CD4-positive, alpha-beta memory T cell (primary cell): ENCODE measurements around the gene MPO. TPM values are rescaled to one million over a fixed set of nuclear protein-coding genes. Genes with fewer than 3 reads are reported as not detected.

ENCODE experiments used
- CTCF ChIA-PET: fragments of 350-600 bp; sonication (Branson Sonifier 250); formaldehyde crosslinking; loops from one replicate; lab custom pipeline; 2021; ENCODE audit warnings: inconsistent platforms; ENCODE audit not compliant: partially characterized antibody; lab: Charles Lee
- POLR2A ChIA-PET: fragments of 350-600 bp; sonication (Branson Sonifier 250); formaldehyde crosslinking; loops from one replicate; lab custom pipeline; 2021; ENCODE audit not compliant: partially characterized antibody; lab: Charles Lee
- DNase-seq, 5 donors: peaks; one replicate each; pipeline versions ENCODE4 v3.0.0 to v3.0.0-alpha.2; 2020 to 2022; ENCODE audit warnings: mixed read lengths in 1 of 5
- H3K27ac ChIP-seq: one replicate; pipeline ENCODE4 v1.7.0; 2013; ENCODE audit warnings: low read depth, low read length
- H3K27me3 ChIP-seq: 2 replicates; pipeline ENCODE4 v1.7.0; 2013; ENCODE audit warnings: mild to moderate bottlenecking, low read length, moderate library complexity; ENCODE audit not compliant: insufficient read depth
- H3K36me3 ChIP-seq: 2 replicates; pipeline ENCODE4 v1.7.0; 2013; ENCODE audit warnings: mild to moderate bottlenecking, low read length, moderate library complexity; ENCODE audit not compliant: insufficient read depth
- H3K4me1 ChIP-seq: 2 replicates; pipeline ENCODE4 v1.7.0; 2013; ENCODE audit warnings: mild to moderate bottlenecking, low read length, moderate library complexity; ENCODE audit not compliant: insufficient read depth
- H3K4me3 ChIP-seq, 2 donors: one replicate each; pipeline ENCODE4 v1.7.0; 2013; ENCODE audit warnings: low read length in 2 of 2, mild to moderate bottlenecking in 1 of 2
- H3K9me3 ChIP-seq, 2 donors: one replicate each; pipeline ENCODE4 v1.7.0; 2013; ENCODE audit warnings: low read length in 2 of 2, control low read depth in 1 of 2; ENCODE audit not compliant: control insufficient read depth in 1 of 2
- H3K27ac Mint-ChIP-seq, 7 donors: one replicate each; pipeline ENCODE4 v1.8.0; 2020 to 2021; ENCODE audit warnings: mixed read lengths in 7 of 7, mild to moderate bottlenecking in 6 of 7, inconsistent platforms in 3 of 7, moderate library complexity in 3 of 7
- H3K27me3 Mint-ChIP-seq, 2 donors: one replicate each; pipeline ENCODE4 v1.8.0; 2020 to 2021; ENCODE audit warnings: mixed read lengths in 2 of 2
- H3K36me3 Mint-ChIP-seq, 2 donors: one replicate each; pipeline ENCODE4 v1.8.0; 2020 to 2021; ENCODE audit warnings: mixed read lengths in 2 of 2, inconsistent platforms in 1 of 2, mild to moderate bottlenecking in 1 of 2
- H3K4me1 Mint-ChIP-seq, 4 donors: one replicate each; pipeline ENCODE4 v1.8.0; 2020 to 2021; ENCODE audit warnings: mixed read lengths in 4 of 4, mild to moderate bottlenecking in 1 of 4
- H3K4me3 Mint-ChIP-seq, 8 donors: one replicate each; pipeline ENCODE4 v1.8.0; 2020 to 2021; ENCODE audit warnings: mixed read lengths in 8 of 8, mild to moderate bottlenecking in 7 of 8, moderate library complexity in 6 of 8, inconsistent platforms in 3 of 8
- H3K9me3 Mint-ChIP-seq, 8 donors: one replicate each; pipeline ENCODE4 v1.8.0; 2020 to 2021; ENCODE audit warnings: mixed read lengths in 8 of 8, mild to moderate bottlenecking in 5 of 8, inconsistent platforms in 3 of 8, moderate library complexity in 1 of 8
- intact Hi-C: fragments of 100-400 bp; cut with micrococcal nuclease; formaldehyde crosslinking; loops from one replicate; pipeline ENCODE4 v1.15.1; 2023
- polyA plus RNA-seq, 2 donors: library from polyadenylated mRNA; unstranded; fragments of 300-500 nt; fragmentation: Illumina TruSeq; gene quantifications; one replicate each; pipeline ENCODE4 v1.2.3, GENCODE V29; 2021
- total RNA-seq, 2 experiments: library from RNA; stranded (reverse); gene quantifications; one replicate each; pipeline ENCODE4 v1.2.3, GENCODE V29; 2021

Gene MPO
- total and polyA plus RNA-seq, 4 experiments from 2014 or later: not detected

GRCh38 chr17:58249270-58250133 lies 31.2 kb downstream of the MPO start:
- no peaks in the 10 kb centered on the region for H3K27me3 ChIP-seq
- no peaks in the 10 kb centered on the region for H3K36me3 Mint-ChIP-seq
- peaks cover 11% of the 10 kb centered on the region for H3K4me1 ChIP-seq
- intact Hi-C loops: loop anchor here (1.0 to 2.0 kb wide), 3 partner anchors 168 to 755 kb away; partner anchors contain the start of gene RNF43
- H3K27ac Mint-ChIP-seq: peak overlapping the region in 2 of 7 donors; percentile 2 to 18
- ChIA-PET POLR2A (interaction anchor here (0.7 to 1.8 kb wide), 6 partner anchors 24 to 238 kb away, joined by 3 to 7 read pairs (median 3); partner anchors contain the start of genes HSF5 and MKS1), CTCF (interaction anchor here (0.7 to 1.8 kb wide), 31 partner anchors 9 to 755 kb away, joined by 3 to 25 read pairs (median 3); partner anchors contain the start of genes EPX, LPO, MKS1 and RNF43)
- no peaks in the 10 kb centered on the region for H3K9me3 Mint-ChIP-seq
- H3K27me3 Mint-ChIP-seq: peaks cover 1 to 5% of the 10 kb centered on the region in 2 donors
- peaks cover 3 to 9% (median 6%) of the 10 kb centered on the region in 4 donors for H3K4me1 Mint-ChIP-seq
- H3K4me3 ChIP-seq: peak overlapping the region in 1 of 2 donors; percentile 62
- no peak overlapping the region for H3K27ac ChIP-seq
- peak overlapping the region; percentile 70 to 86 (median 80) for H3K4me3 Mint-ChIP-seq
- H3K36me3 ChIP-seq: no peaks in the 10 kb centered on the region
- no peaks in the 10 kb centered on the region for H3K9me3 ChIP-seq
- peak; percentile 69 to 80 (median 73) for DNase-seq

- no peak overlapping the region for H3K4me3 ChIP-seq
- Mint-ChIP-seq H3K36me3 (no peaks in the 10 kb centered on the region), H3K4me1 (peaks cover 3 to 9% (median 6%) of the 10 kb centered on the region in 4 donors), H3K4me3 (peak overlapping the region in 7 of 8 donors; percentile 15 to 86 (median 80)), H3K9me3 (no peaks in the 10 kb centered on the region), H3K27me3 (peaks cover 5 to 8% of the 10 kb centered on the region in 2 donors), H3K27ac (no peak overlapping the region)
- CTCF ChIA-PET: interaction anchor here (0.7 to 1.8 kb wide), 12 partner anchors 10 to 146 kb away, joined by 3 to 25 read pairs (median 4); partner anchors contain the start of genes LPO and MKS1
- peaks cover 11% of the 10 kb centered on the region for H3K4me1 ChIP-seq
- H3K27me3 ChIP-seq: no peaks in the 10 kb centered on the region
- no peaks in the 10 kb centered on the region for H3K9me3 ChIP-seq
- intact Hi-C loops: loop anchor here (1.0 to 2.0 kb wide), 3 partner anchors 168 to 756 kb away; partner anchors contain the start of gene RNF43
- POLR2A ChIA-PET: interaction anchor here (1.3 to 1.8 kb wide), 5 partner anchors 23 to 102 kb away, joined by 3 to 7 read pairs (median 3); partner anchors contain the start of gene MKS1
- no peak for DNase-seq
- H3K36me3 ChIP-seq: no peaks in the 10 kb centered on the region
- no peak overlapping the region for H3K27ac ChIP-seq
Observed at GRCh38 chr17:58248955-58249269, 31.8 kb downstream of the MPO start.

- intact Hi-C loops: loop anchor here (2.0 kb wide), 1 partner anchor 757 kb away; no protein-coding TSS in a partner anchor
Observed at GRCh38 chr17:58247511-58248363, 33.0 kb downstream of the MPO start.

GRCh38 chr17:58246781-58247180 lies 34.0 kb downstream of the MPO start:
- ChIA-PET CTCF (interaction anchor here (2.5 kb wide), 1 partner anchor 26 kb away, joined by 7 read pairs; no protein-coding TSS in a partner anchor), POLR2A (no interaction called here)
- Mint-ChIP-seq H3K4me3 (no peak overlapping the region), H3K36me3 (no peaks in the 10 kb centered on the region), H3K27me3 (peaks cover 8 to 14% of the 10 kb centered on the region in 2 donors), H3K9me3 (no peaks in the 10 kb centered on the region), H3K27ac (no peak overlapping the region), H3K4me1 (peaks cover 3 to 9% (median 6%) of the 10 kb centered on the region in 4 donors)
- Histone ChIP-seq H3K9me3 (no peaks in the 10 kb centered on the region), H3K4me3 (no peak overlapping the region), H3K36me3 (no peaks in the 10 kb centered on the region), H3K27me3 (no peaks in the 10 kb centered on the region), H3K4me1 (peaks cover 11% of the 10 kb centered on the region), H3K27ac (no peak overlapping the region)
- no peak for DNase-seq
- intact Hi-C loops: no loop called here

More at GRCh38 chr17:58247511-58248363, 33.0 kb downstream of the MPO start:
- H3K4me3 ChIP-seq: no peak overlapping the region
- peaks cover 9 to 12% of the 10 kb centered on the region in 2 donors for H3K27me3 Mint-ChIP-seq
- DNase-seq: no peak
- peak overlapping the region in 1 of 8 donors; percentile 52 for H3K4me3 Mint-ChIP-seq
- no peaks in the 10 kb centered on the region for H3K36me3 Mint-ChIP-seq
- no peaks in the 10 kb centered on the region for H3K9me3 ChIP-seq
- H3K4me1 Mint-ChIP-seq: peaks cover 3 to 9% (median 6%) of the 10 kb centered on the region in 4 donors
- ChIA-PET POLR2A (no interaction called here), CTCF (interaction anchor here (0.9 to 2.5 kb wide), 6 partner anchors 27 to 240 kb away, joined by 3 to 7 read pairs (median 4); partner anchors contain the start of genes HSF5 and RNF43)
- peaks cover 11% of the 10 kb centered on the region for H3K4me1 ChIP-seq
- no peaks in the 10 kb centered on the region for H3K36me3 ChIP-seq
- no peaks in the 10 kb centered on the region for H3K9me3 Mint-ChIP-seq
- H3K27me3 ChIP-seq: no peaks in the 10 kb centered on the region
- no peak overlapping the region for H3K27ac Mint-ChIP-seq
- H3K27ac ChIP-seq: no peak overlapping the region

GRCh38 chr17:58246104-58246740 lies 34.5 kb downstream of the MPO start:
- peaks cover 12 to 14% of the 10 kb centered on the region in 2 donors for H3K27me3 Mint-ChIP-seq
- peaks cover 11% of the 10 kb centered on the region for H3K4me1 ChIP-seq
- H3K36me3 ChIP-seq: no peaks in the 10 kb centered on the region
- H3K9me3 ChIP-seq: no peaks in the 10 kb centered on the region
- POLR2A ChIA-PET: no interaction called here
- no peaks in the 10 kb centered on the region for H3K9me3 Mint-ChIP-seq
- no peak overlapping the region for H3K27ac ChIP-seq
- H3K36me3 Mint-ChIP-seq: no peaks in the 10 kb centered on the region
- H3K4me3 ChIP-seq: no peak overlapping the region
- intact Hi-C loops: no loop called here
- CTCF ChIA-PET: interaction anchor here (2.5 kb wide), 1 partner anchor 26 kb away, joined by 7 read pairs; no protein-coding TSS in a partner anchor
- H3K27ac Mint-ChIP-seq: peak overlapping the region in 1 of 7 donors; percentile 54
- peaks cover 3 to 9% (median 6%) of the 10 kb centered on the region in 4 donors for H3K4me1 Mint-ChIP-seq
- H3K27me3 ChIP-seq: no peaks in the 10 kb centered on the region
- no peak for DNase-seq
- no peak overlapping the region for H3K4me3 Mint-ChIP-seq

- POLR2A ChIA-PET: no interaction called here
Observed at GRCh38 chr17:58245428-58246103, 35.2 kb downstream of the MPO start.

More at GRCh38 chr17:58245428-58246103, 35.2 kb downstream of the MPO start:
- Mint-ChIP-seq H3K4me3 (no peak overlapping the region), H3K27ac (no peak overlapping the region), H3K9me3 (no peaks in the 10 kb centered on the region), H3K27me3 (peaks cover 14 to 17% of the 10 kb centered on the region in 2 donors), H3K36me3 (no peaks in the 10 kb centered on the region), H3K4me1 (peaks cover 3 to 9% (median 6%) of the 10 kb centered on the region in 4 donors)
- intact Hi-C loops: no loop called here
- Histone ChIP-seq H3K4me1 (peaks cover 11% of the 10 kb centered on the region), H3K27me3 (no peaks in the 10 kb centered on the region), H3K27ac (no peak overlapping the region), H3K4me3 (no peak overlapping the region), H3K9me3 (no peaks in the 10 kb centered on the region), H3K36me3 (no peaks in the 10 kb centered on the region)
- CTCF ChIA-PET: no interaction called here
- no peak for DNase-seq
